Ishikawa (cell line): Measurements from ENCODE around the gene KLK12.

Experiments used
- CEBPB ChIP-seq: IDR thresholded peaks from 2 replicates; pipeline ENCODE4 v1.6.1; 2012
- EGR1 ChIP-seq: IDR thresholded peaks from 2 replicates; pipeline ENCODE4 v1.6.1; 2012
- EP300 ChIP-seq: IDR thresholded peaks from 2 replicates; pipeline ENCODE4 v1.6.1; 2012; ENCODE audit warnings: borderline replicate concordance
- NFIC ChIP-seq: IDR thresholded peaks from 2 replicates; pipeline ENCODE4 v1.6.1; 2012
- TAF1 ChIP-seq: IDR thresholded peaks from 2 replicates; pipeline ENCODE4 v1.6.1; 2012; ENCODE audit warnings: low read depth, mild to moderate bottlenecking
- TEAD4 ChIP-seq: IDR thresholded peaks from 2 replicates; pipeline ENCODE4 v1.6.1; 2012
- YY1 ChIP-seq: IDR thresholded peaks from 2 replicates; pipeline ENCODE4 v1.6.1; 2012; ENCODE audit warnings: low read depth
- TF ChIP-seq, protein P1 (sequence below): IDR thresholded peaks from 2 replicates; pipeline ENCODE4 v1.6.1; 2012
- TF ChIP-seq, protein P2 (sequence below): IDR thresholded peaks from 2 replicates; pipeline ENCODE4 v1.6.1; 2012

DNA sequence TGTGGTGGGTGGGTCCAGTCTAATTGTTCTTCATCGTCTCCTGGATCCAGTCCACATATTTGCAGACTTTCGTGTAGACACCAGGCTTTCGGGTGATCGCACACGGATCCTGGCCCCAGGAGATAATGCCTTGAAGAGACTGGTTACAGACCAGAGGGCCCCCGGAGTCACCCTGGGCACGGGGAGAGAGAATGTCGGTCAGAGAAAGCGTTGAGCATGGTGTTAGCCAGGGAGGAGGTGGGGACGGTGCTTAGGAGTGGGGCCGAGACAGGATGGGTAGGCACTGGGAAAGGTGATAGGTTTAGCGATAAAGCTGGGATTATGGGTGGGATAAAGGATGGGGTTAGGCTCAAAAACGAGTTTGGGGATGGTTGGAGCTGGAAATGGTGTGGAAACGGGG is 12.3 kb downstream of the KLK12 start:
- TF ChIP-seq, protein P1, sequence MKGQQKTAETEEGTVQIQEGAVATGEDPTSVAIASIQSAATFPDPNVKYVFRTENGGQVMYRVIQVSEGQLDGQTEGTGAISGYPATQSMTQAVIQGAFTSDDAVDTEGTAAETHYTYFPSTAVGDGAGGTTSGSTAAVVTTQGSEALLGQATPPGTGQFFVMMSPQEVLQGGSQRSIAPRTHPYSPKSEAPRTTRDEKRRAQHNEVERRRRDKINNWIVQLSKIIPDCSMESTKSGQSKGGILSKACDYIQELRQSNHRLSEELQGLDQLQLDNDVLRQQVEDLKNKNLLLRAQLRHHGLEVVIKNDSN, result no peak
- TF ChIP-seq CEBPB (no peak), YY1 (no peak), TEAD4 (no peak), EGR1 (no peak), EP300 (no peak), NFIC (no peak), TAF1 (no peak)
- TF ChIP-seq, protein P2, sequence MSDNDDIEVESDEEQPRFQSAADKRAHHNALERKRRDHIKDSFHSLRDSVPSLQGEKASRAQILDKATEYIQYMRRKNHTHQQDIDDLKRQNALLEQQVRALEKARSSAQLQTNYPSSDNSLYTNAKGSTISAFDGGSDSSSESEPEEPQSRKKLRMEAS, result no peak
